GM21825 (cell line): ENCODE measurements around the gene FAM219B.

Experiments used
- ATAC-seq: cut with Tn5 transposase; IDR thresholded peaks from one replicate; pipeline ENCODE4 v1.9.1; 2021; ENCODE audit warnings: mild to moderate bottlenecking, moderate library complexity; ENCODE audit not compliant: unreplicated experiment

The FAM219B gene

DNA sequence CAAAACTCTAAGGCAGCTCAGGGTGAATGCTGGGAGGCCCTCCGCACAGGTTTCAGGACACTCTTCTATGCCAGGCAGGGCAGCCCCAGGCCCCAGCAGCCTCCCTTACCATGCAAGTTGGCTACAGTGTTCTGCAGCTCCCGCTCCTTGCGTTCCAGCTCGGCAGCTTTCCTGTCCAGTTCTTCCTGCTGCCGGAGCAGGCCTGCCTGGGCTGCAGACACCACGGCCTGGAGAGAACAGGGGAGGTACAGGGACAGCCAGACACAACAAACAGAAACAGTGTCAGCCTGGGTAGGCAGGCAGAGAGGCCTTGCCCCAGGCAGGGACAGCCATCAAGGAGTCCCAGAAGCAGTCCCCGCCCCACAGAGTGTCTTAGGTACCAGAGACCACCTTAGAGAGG lies 54.7 kb downstream of the FAM219B start:
- no peak for ATAC-seq

DNA sequence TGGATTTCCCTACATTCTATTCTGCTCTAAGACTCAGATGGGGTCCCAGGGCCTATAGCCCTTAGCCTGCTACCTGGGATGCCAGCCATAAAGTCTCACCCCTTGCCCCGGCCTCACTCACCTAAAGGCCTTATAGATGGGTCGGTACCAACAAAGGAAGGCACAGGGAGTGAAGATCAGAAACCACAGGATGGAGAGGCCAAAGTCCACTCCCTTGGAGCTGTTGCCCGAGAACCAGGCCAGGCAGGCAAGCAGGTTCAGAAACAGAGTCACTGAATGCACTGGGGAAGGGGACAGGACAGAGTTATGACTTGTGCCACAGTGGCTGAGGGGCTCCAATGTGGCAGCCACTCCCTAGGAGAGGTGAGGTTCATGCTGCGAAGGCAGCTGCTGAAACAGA lies 56.3 kb downstream of the FAM219B start:
- no peak for ATAC-seq
